Colonic mucosa (tissue), 4 donors: Measurements from ENCODE around the gene MRFAP1L1. TPM values are rescaled to one million over a fixed set of nuclear protein-coding genes. Genes with fewer than 3 reads are reported as not detected.
"Not testable (repeated sequence)": the region's sequence is repeated elsewhere in the genome, so short reads cannot be mapped to it uniquely, and the experiment has no call there.

Experiments used
- DNase-seq: peaks from one replicate; pipeline ENCODE4 v3.0.0-alpha.2; 2020
- H3K27ac ChIP-seq: fragments of 200-600 bp; one replicate; pipeline ENCODE4 v1.8.0; 2021
- H3K27me3 ChIP-seq: fragments of 200-600 bp; one replicate; pipeline ENCODE4 v1.8.0; 2021
- H3K36me3 ChIP-seq: fragments of 200-600 bp; one replicate; pipeline ENCODE4 v1.8.0; 2021
- H3K4me1 ChIP-seq: fragments of 200-600 bp; one replicate; pipeline ENCODE4 v1.8.0; 2021; ENCODE audit warnings: mild to moderate bottlenecking
- H3K4me3 ChIP-seq: fragments of 200-600 bp; one replicate; pipeline ENCODE4 v1.8.0; 2021
- H3K9ac ChIP-seq, 2 donors: one replicate each; pipeline ENCODE4 v1.7.0; 2013; ENCODE audit warnings: control low read depth in 2 of 2, low read depth in 2 of 2, low read length in 2 of 2
- H3K9me3 ChIP-seq: fragments of 200-600 bp; one replicate; pipeline ENCODE4 v1.8.0; 2021
- intact Hi-C: fragments of 100-400 bp; cut with DNase I; formaldehyde crosslinking; loops from one replicate; pipeline ENCODE4 v1.14.1; 2022
- total RNA-seq, 2 donors: library from RNA; stranded (reverse); fragmentation: NEBNext Ultra II Directional in 1 of 2; extraction: Animal tissue kit (Norgen Biotek cat#: 25700) in 1 of 2; gene quantifications; one replicate each; pipeline ENCODE4 v1.2.1, GENCODE V29; 2021
- TF ChIP-seq, protein P1 (sequence below): fragments of 200-600 bp; IDR thresholded peaks from one replicate; pipeline ENCODE4 v1.8.0; 2022; ENCODE audit warnings: antibody characterized with exemption, mild to moderate bottlenecking
- donor health status: healthy.
- donor health status: DM: no; HTN: no; CAD: no.
- donor health status: DM: no; HTN: no; CAD: no.

Gene MRFAP1L1
- total RNA-seq, 2 donors from 2014 or later: 33.6 to 37.4 TPM

DNA sequence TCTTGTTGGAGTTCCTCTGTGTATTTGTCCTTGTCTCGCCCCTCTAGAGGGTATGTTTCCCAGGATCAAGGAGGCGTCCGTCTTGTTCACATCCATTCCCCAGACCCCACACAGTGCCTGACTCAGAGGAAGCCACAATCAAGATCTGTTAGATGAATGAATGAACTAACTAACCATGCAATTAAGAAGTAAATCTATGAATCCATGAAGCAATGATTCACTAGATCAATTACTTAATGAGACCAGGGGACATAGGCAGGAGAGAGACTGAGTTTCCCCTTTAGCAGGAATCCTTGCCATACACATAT, 18.2 kb upstream of the MRFAP1L1 start:
- DNase-seq: no peak
- no peaks in the 10 kb centered on the region for H3K9me3 ChIP-seq
- H3K27ac ChIP-seq: no peak overlapping the region
- H3K9ac ChIP-seq: no peak overlapping the region
- TF ChIP-seq, protein P1, sequence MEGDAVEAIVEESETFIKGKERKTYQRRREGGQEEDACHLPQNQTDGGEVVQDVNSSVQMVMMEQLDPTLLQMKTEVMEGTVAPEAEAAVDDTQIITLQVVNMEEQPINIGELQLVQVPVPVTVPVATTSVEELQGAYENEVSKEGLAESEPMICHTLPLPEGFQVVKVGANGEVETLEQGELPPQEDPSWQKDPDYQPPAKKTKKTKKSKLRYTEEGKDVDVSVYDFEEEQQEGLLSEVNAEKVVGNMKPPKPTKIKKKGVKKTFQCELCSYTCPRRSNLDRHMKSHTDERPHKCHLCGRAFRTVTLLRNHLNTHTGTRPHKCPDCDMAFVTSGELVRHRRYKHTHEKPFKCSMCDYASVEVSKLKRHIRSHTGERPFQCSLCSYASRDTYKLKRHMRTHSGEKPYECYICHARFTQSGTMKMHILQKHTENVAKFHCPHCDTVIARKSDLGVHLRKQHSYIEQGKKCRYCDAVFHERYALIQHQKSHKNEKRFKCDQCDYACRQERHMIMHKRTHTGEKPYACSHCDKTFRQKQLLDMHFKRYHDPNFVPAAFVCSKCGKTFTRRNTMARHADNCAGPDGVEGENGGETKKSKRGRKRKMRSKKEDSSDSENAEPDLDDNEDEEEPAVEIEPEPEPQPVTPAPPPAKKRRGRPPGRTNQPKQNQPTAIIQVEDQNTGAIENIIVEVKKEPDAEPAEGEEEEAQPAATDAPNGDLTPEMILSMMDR: no peak
- no peaks in the 10 kb centered on the region for H3K36me3 ChIP-seq
- intact Hi-C loops: no loop called here
- no peaks in the 10 kb centered on the region for H3K4me1 ChIP-seq
- no peak overlapping the region for H3K4me3 ChIP-seq
- H3K27me3 ChIP-seq: no peaks in the 10 kb centered on the region

DNA sequence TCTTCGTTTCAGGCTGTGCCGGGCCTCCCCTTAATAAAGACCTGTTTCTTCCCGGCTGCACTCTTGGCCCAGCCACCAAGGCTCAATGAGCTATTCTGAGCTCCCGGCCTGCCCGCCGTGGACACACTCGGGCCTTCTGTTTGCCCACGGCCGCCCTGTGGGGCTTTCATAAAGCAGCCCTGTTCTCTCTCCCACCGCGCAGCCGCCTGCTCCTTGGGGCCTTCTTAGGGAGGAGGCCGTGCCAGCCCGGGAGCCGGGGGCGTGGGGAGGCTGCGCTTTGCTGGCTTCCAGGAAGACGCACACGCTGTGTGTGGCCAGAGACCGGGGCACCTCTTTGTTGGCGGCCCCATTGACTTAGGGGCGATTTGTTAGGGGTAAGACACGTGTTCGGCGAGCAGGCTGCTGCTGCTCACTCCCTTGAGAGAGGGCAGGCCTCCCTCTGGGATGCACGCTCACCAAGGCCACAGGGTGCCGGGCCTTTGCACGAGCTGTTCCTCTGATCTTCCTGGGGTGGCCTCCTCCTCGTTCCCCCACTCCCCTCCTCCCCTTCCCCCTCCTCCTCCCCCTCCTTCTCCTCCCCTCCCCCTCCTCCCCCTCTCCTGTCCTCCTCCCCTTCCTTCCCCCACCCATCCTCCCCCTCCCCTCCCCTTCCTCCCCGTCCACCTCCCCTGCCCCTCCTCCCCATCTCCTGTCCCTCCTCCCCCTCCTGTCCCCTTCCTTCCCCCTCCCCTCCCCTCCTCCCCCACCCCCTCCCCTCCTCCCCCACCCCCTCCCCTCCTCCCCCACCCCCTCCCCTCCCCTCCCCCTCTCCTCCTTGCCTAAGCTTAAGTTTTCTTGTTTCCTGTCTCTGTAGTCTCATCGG, 17.6 kb upstream of the MRFAP1L1 start:
- Histone ChIP-seq H3K9ac (no peak overlapping the region), H3K4me3 (no peak overlapping the region), H3K27ac (no peak overlapping the region), H3K9me3 (no peaks in the 10 kb centered on the region), H3K36me3 (no peaks in the 10 kb centered on the region), H3K4me1 (no peaks in the 10 kb centered on the region), H3K27me3 (no peaks in the 10 kb centered on the region)
- TF ChIP-seq, protein P1: no peak
- intact Hi-C loops: no loop called here
- DNase-seq: no peak

DNA sequence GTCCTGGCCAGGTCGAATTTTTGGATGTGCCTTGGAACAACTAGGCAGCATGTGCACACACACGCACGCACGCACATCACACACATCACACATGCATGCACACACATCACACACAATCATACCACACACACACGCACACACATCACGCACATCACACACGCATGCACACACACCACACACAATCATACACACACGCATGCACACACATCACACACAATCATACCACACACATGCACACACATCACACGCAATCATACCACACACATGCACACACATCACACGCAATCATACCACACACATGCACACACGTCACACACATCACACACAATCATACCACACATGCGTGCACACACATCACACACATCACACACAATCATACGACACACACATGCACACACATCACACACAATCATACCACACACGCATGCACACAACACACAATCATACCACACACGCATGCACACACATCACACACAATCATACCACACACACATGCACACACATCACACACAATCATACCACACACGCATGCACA, 15.8 kb upstream of the MRFAP1L1 start:
- H3K27ac ChIP-seq, H3K4me3 ChIP-seq, H3K27me3 ChIP-seq, H3K9me3 ChIP-seq, intact Hi-C loops, H3K36me3 ChIP-seq, DNase-seq, H3K9ac ChIP-seq, H3K4me1 ChIP-seq: not testable (repeated sequence)

DNA sequence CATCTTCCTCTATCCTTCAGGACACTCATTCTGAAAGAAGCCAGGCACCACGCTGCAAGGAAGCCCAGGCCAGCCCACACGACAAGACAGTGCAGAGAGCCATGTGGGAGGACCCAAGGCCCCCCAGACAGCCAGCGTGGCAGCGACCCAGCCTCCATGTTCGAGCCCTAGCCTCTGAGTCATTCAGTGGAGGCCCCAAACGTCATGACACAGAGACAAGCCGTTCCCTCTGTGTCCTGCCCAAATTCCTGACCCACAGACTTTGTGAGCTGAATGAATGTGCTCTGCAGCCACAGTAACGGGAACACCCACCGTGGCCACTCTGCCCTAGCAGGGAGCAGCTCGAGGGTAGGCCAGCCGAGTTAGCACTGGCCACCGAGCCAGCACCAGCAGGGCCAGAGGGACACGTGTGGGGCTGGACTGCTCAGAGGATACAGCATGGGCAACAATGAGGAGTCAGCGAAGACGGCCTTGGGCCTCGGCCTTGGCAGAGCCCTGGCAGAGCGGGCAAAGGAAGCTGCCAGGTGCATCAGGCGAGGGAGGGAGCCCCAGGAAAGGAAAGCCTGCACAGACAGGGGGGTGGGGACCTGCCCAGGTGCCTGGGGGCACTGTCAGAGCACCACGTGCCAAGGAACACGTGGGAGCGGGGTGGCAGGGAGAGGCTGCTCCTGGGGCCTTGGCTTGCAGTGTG, 14.9 kb upstream of the MRFAP1L1 start:
- intact Hi-C loops: no loop called here
- Histone ChIP-seq H3K36me3 (no peaks in the 10 kb centered on the region), H3K4me1 (no peaks in the 10 kb centered on the region), H3K27me3 (no peaks in the 10 kb centered on the region), H3K27ac (no peak overlapping the region), H3K4me3 (no peak overlapping the region), H3K9ac (no peak overlapping the region), H3K9me3 (no peaks in the 10 kb centered on the region)
- TF ChIP-seq, protein P1: no peak
- DNase-seq: no peak

DNA sequence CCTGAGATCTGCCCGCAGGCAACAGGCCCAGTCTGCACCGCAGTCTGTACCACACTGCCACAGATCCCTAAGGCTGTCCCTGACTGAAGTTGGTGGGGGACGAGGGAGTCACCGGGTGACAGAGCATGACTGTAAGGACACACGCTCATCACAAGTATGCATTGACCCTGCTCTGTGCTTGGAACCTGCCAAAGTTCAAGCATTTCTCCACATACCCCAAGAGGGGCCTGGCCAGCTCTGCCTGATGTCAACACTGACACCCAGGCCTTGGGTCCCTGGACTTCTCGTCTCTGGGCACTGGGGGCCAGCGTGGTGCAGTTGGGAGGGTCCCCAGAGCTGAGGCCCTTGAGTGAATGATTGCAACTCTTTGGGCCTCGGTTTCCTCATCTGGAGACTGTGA, 14.2 kb upstream of the MRFAP1L1 start:
- Histone ChIP-seq H3K9me3 (no peaks in the 10 kb centered on the region), H3K9ac (no peak overlapping the region), H3K27me3 (no peaks in the 10 kb centered on the region), H3K4me1 (no peaks in the 10 kb centered on the region), H3K4me3 (no peak overlapping the region), H3K27ac (no peak overlapping the region), H3K36me3 (no peaks in the 10 kb centered on the region)
- TF ChIP-seq, protein P1: no peak
- intact Hi-C loops: no loop called here
- DNase-seq: no peak

DNA sequence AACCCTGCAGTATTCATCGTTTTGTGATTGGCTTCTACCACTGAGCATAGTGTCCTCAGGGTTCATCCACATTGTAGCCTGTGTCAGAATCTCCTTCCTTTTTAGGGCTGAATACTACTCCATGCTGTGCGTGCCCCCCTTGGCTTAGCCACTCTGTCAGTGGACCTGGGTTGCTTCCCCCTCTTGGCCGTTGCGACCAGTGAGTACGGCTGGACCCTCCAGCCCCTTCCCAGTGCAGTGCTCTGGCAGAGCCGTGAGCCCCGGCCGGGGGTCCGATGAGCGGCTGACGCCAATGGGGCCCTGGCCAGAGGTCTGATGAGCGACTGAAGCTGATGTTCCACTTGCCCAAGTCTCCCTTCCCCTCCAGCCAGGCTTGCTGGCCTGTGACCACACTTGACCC, 13.2 kb upstream of the MRFAP1L1 start:
- H3K4me1 ChIP-seq: no peaks in the 10 kb centered on the region
- H3K9ac ChIP-seq: no peak overlapping the region
- TF ChIP-seq, protein P1: no peak
- no peak overlapping the region for H3K27ac ChIP-seq
- intact Hi-C loops: no loop called here
- no peaks in the 10 kb centered on the region for H3K36me3 ChIP-seq
- H3K9me3 ChIP-seq: no peaks in the 10 kb centered on the region
- no peak for DNase-seq
- no peaks in the 10 kb centered on the region for H3K27me3 ChIP-seq
- H3K4me3 ChIP-seq: no peak overlapping the region
